ENCODE data around the gene IRX3. TPM values are rescaled to one million over a fixed set of nuclear protein-coding genes. Genes with fewer than 3 reads are reported as not detected.

IRX3 gene
- 0.33 and 0.77 TPM in 2 replicates for total RNA-seq
- polyA plus RNA-seq = 0.11 and 0.22 TPM in 2 replicates
- 0.39 and 0.71 TPM in 2 replicates for polyA plus RNA-seq (2012)
- not detected in 2 replicates for polyA minus RNA-seq (ENCODE audit: low replicate concordance)

DNA sequence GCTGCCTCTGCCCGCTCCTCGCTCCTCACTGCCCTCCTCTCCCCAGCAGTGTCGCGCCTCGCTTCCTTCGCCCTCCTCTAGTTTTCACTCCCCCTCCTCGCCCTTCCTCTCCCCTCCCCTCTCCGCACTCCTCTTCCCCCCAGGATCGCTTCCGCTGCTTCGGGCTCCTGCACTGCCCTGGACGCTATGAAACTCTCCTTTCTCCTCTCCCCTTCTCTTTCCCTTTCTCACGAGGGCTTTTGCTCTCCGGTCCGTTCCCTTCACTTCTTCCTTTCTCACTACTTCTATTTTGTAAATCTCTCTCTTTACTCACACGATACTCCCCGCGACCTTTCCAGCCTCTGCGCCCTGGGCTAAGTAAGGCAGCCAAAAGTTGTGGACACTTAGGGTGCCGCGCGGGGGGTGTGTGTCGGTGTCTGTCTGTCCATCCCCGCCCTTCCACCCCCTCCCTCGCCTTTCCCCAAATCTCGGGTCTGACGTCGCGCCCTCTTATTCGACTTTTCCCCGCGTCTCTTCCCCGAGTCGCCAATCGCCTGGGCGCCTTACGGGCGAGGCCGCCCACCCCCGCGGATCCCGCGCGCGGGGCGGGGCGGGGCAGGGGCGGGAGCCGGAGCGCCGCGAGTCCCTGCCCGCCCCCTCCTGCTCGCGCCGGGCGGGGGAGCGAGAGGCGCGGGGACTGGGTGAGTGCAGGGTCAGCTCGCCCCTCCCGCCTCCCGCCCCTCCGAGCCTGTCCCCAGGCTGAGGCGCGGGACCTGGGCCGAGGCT is at the start of gene IRX3:
IRX3 (minus strand) TSS at position 422 of the 765 bp plus-strand sequence. CDS start 737 bp downstream, outside the sequence.
- no peaks in the 10 kb centered on the region for H3K9me3 ChIP-seq (ENCODE audit: control insufficient read depth, insufficient read depth, low read depth, low read length)
- no peaks in the 10 kb centered on the region for H3K4me1 ChIP-seq (ENCODE audit: control insufficient read depth, extremely low read depth, insufficient read depth, low read length)
- H2AFZ ChIP-seq (ENCODE audit: low read length) = peak within 1 kb of the TSS; percentile 83
- no peaks in the 10 kb centered on the region for H3K79me2 ChIP-seq (ENCODE audit: control insufficient read depth, insufficient read depth, low read length)
- H3K27me3 ChIP-seq (ENCODE audit: control insufficient read depth, insufficient read depth, low read length) = peaks cover 77% of the 10 kb centered on the region
- H3K27ac ChIP-seq (ENCODE audit: insufficient read depth, low read length) = no peak within 1 kb of the TSS
- peak; percentile 43 to 84 for DNase-seq (ENCODE audit: low read depth in 2 of 2)
- no peaks in the 10 kb centered on the region for H4K20me1 ChIP-seq (ENCODE audit: control insufficient read depth, extremely low read depth, insufficient read depth, low read length)
- H3K4me2 ChIP-seq (ENCODE audit: extremely low read depth, insufficient read depth, low read length) = peak within 1 kb of the TSS; percentile 71
- no peaks in the 10 kb centered on the region for H3K36me3 ChIP-seq (ENCODE audit: control insufficient read depth, insufficient read depth, low read length)
- TF ChIP-seq, protein P1, sequence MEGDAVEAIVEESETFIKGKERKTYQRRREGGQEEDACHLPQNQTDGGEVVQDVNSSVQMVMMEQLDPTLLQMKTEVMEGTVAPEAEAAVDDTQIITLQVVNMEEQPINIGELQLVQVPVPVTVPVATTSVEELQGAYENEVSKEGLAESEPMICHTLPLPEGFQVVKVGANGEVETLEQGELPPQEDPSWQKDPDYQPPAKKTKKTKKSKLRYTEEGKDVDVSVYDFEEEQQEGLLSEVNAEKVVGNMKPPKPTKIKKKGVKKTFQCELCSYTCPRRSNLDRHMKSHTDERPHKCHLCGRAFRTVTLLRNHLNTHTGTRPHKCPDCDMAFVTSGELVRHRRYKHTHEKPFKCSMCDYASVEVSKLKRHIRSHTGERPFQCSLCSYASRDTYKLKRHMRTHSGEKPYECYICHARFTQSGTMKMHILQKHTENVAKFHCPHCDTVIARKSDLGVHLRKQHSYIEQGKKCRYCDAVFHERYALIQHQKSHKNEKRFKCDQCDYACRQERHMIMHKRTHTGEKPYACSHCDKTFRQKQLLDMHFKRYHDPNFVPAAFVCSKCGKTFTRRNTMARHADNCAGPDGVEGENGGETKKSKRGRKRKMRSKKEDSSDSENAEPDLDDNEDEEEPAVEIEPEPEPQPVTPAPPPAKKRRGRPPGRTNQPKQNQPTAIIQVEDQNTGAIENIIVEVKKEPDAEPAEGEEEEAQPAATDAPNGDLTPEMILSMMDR (conservative IDR thresholded peaks at IDR 0.05 in 1 of 2, IDR thresholded peaks at IDR 0.05 in 1 of 2; ENCODE audit: low read depth in 1 of 2, low read length in 2 of 2) = no peak
- peak; percentile 71 for TF ChIP-seq EZH2 (IDR thresholded peaks at IDR 0.05; ENCODE audit: low read length, missing control alignments)
- peak within 1 kb of the TSS; percentile 2 for H3K9ac ChIP-seq (ENCODE audit: insufficient read depth, low read length)
- peak within 1 kb of the TSS; percentile 41 to 62 (median 52) for H3K4me3 ChIP-seq (replicated peaks in 1 of 4; ENCODE audit: control extremely low read depth in 1 of 4, insufficient read depth in 1 of 4, low read depth in 3 of 4, low read length in 4 of 4)

DNA sequence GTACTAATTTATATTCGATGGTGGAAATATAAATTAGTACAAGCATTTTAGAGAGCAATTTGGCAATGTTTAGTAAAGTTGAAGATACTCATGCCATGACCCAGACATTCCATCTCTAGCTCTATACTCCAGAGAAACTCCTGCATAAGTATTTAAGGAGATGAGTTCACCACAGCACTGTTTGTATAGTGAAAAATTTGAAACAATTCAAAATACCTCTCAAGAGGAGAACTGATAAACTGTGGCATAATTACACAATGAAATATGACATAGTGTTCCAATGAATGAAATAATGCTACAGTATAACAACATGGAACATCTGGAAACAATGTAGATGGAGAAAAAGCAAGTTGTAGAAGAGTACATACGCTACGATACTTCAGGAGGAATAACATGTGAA is 48.6 kb upstream of the IRX3 start:
- H2AFZ ChIP-seq (ENCODE audit: low read length) = no peak overlapping the region
- H3K9me3 ChIP-seq (ENCODE audit: control insufficient read depth, insufficient read depth, low read depth, low read length) = no peaks in the 10 kb centered on the region
- H3K9ac ChIP-seq (ENCODE audit: insufficient read depth, low read length) = no peak overlapping the region
- no peak overlapping the region for H3K4me3 ChIP-seq (replicated peaks in 1 of 4; ENCODE audit: control extremely low read depth in 1 of 4, insufficient read depth in 1 of 4, low read depth in 3 of 4, low read length in 4 of 4)
- peak in 1 of 2 donors; percentile 23 for DNase-seq (ENCODE audit: low read depth in 2 of 2)
- H3K27me3 ChIP-seq (ENCODE audit: control insufficient read depth, insufficient read depth, low read length) = no peaks in the 10 kb centered on the region
- no peak overlapping the region for H3K4me2 ChIP-seq (ENCODE audit: extremely low read depth, insufficient read depth, low read length)
- no peaks in the 10 kb centered on the region for H3K4me1 ChIP-seq (ENCODE audit: control insufficient read depth, extremely low read depth, insufficient read depth, low read length)
- H4K20me1 ChIP-seq (ENCODE audit: control insufficient read depth, extremely low read depth, insufficient read depth, low read length) = no peaks in the 10 kb centered on the region
- H3K27ac ChIP-seq (ENCODE audit: insufficient read depth, low read length) = no peak overlapping the region
- H3K79me2 ChIP-seq (ENCODE audit: control insufficient read depth, insufficient read depth, low read length) = no peaks in the 10 kb centered on the region
- TF ChIP-seq, protein P1 (conservative IDR thresholded peaks at IDR 0.05 in 1 of 2, IDR thresholded peaks at IDR 0.05 in 1 of 2; ENCODE audit: low read depth in 1 of 2, low read length in 2 of 2) = no peak
- TF ChIP-seq EZH2 (IDR thresholded peaks at IDR 0.05; ENCODE audit: low read length, missing control alignments) = no peak
- no peaks in the 10 kb centered on the region for H3K36me3 ChIP-seq (ENCODE audit: control insufficient read depth, insufficient read depth, low read length)

DNA sequence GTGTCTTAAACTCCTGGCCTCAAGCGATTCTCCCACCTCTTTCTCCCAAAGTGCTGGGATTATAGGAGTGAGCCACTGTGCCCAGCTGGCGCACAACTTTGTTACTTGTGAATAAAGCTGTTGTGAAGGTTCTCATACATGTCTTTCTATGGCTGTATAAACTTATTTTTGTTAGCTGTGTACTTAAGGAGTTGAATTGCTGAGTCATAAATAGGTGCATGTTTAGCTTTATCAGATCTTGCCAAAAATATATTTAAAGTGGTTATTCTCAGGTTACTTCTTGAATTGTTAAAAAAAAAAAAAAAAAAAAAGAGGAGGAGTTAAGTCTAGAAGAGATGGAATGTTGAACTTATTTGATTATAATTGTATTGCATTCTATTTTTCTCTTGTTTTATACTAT is 47.6 kb upstream of the IRX3 start:
- no peak overlapping the region for H3K27ac ChIP-seq (ENCODE audit: insufficient read depth, low read length)
- DNase-seq (ENCODE audit: low read depth in 2 of 2) = peak in 1 of 2 donors; percentile 8
- no peak overlapping the region for H2AFZ ChIP-seq (ENCODE audit: low read length)
- no peaks in the 10 kb centered on the region for H3K27me3 ChIP-seq (ENCODE audit: control insufficient read depth, insufficient read depth, low read length)
- H3K4me2 ChIP-seq (ENCODE audit: extremely low read depth, insufficient read depth, low read length) = no peak overlapping the region
- H3K9ac ChIP-seq (ENCODE audit: insufficient read depth, low read length) = no peak overlapping the region
- H4K20me1 ChIP-seq (ENCODE audit: control insufficient read depth, extremely low read depth, insufficient read depth, low read length) = no peaks in the 10 kb centered on the region
- TF ChIP-seq EZH2 (IDR thresholded peaks at IDR 0.05; ENCODE audit: low read length, missing control alignments) = no peak
- TF ChIP-seq, protein P1 (conservative IDR thresholded peaks at IDR 0.05 in 1 of 2, IDR thresholded peaks at IDR 0.05 in 1 of 2; ENCODE audit: low read depth in 1 of 2, low read length in 2 of 2) = no peak
- no peaks in the 10 kb centered on the region for H3K9me3 ChIP-seq (ENCODE audit: control insufficient read depth, insufficient read depth, low read depth, low read length)
- no peaks in the 10 kb centered on the region for H3K4me1 ChIP-seq (ENCODE audit: control insufficient read depth, extremely low read depth, insufficient read depth, low read length)
- no peak overlapping the region for H3K4me3 ChIP-seq (replicated peaks in 1 of 4; ENCODE audit: control extremely low read depth in 1 of 4, insufficient read depth in 1 of 4, low read depth in 3 of 4, low read length in 4 of 4)
- H3K36me3 ChIP-seq (ENCODE audit: control insufficient read depth, insufficient read depth, low read length) = no peaks in the 10 kb centered on the region
- no peaks in the 10 kb centered on the region for H3K79me2 ChIP-seq (ENCODE audit: control insufficient read depth, insufficient read depth, low read length)
